Heart left ventricle (tissue), 13 donors: Measurements from ENCODE around the gene PURB.

Source experiments
- POLR2A ChIP-seq, 2 donors: fragments of 450-650 bp; IDR thresholded peaks; one replicate each; pipeline ENCODE4 v1.6.1; 2017; ENCODE audit warnings: antibody characterized with exemption in 2 of 2, mild to moderate bottlenecking in 2 of 2, moderate library complexity in 2 of 2
- TF ChIP-seq, protein P1 (sequence below), 12 donors: fragments of 200-600 bp; sonication (generic) in 4 of 12; IDR thresholded peaks; one replicate each; pipeline versions ENCODE4 v1.5.0 to v1.8.0; 2018 to 2022; ENCODE audit warnings: antibody characterized with exemption in 12 of 12, mild to moderate bottlenecking in 5 of 12
- donor health status: ischemic (EF 13 %, LVEDD 7.1; RV severe dilation, severe dysfunction).
- donor health status: DM: no; HTN: yes; CAD: no.
- donor health status: DM: no; HTN: no; CAD: no.
- donor health status: ischemic (EF 25% LVEDD 6.9; RV normal size, moderate dysfunction).
- donor health status: ischemic (EF 25% LVEDD 5.7; RV mildly dilated, moderate dysfunction).
- donor health status: ischemic (EF 35%, LVEDD 5.7; RV mildly dilated, moderate dysfunction).
- donor health status: nonischemic (EF 11% LVEDD 7.7; RV severe dilation, severe dysfunction).
- donor health status: DM: yes; HTN: yes; CAD: no.
- donor health status: PGD.
- donor health status: ischemic (EF 29% LVEDD 5.4; RV normal size, mild dysfunction).
- donor health status: nonischemic (EF 23%, LVEDD 6.1; RV moderate dilation, normal function).

DNA sequence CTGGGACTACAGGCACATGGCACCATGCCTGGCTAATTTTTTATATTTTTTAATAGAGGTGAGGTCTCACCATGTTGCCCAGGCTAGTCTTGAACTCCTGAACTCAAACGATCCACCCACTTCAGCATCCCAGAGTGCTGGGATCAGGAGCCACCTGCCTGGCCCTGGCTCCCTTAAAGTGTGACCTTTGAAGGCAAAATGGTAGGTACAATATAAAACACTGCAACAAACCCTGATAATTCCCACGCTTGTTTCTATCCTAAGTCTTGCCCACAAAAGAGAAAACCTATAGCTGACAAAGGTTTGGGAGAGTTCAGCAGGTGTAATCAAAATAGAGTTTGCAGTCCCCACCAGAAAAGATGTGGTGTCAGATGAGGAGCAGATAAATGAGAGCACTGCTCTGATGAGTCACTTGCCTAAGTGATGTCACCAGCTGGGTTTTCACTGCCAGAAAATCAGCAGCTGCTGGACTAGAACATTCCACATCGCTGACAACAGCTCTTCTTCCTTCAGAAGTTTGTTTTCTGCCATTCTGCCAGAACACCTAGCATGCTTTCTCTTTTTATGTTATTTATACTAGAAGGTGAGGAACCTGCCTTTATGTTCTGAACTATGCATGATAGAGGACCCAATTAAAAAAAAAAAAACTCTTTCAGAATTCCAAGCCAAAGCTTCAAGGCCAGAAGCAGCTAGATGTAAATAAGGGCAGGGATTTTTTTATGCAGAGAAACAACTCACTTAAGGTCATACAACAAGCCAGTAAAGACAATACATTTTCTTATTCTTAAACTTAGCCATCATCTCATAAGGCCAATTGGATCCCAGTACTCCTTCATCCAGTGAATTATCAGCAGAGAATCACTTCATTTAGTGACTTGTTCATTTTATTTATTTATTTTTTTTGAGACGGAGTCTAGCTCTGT, 18.0 kb downstream of the PURB start:
- no peak for TF ChIP-seq POLR2A (IDR thresholded peaks at IDR 0.05)
- TF ChIP-seq, protein P1, sequence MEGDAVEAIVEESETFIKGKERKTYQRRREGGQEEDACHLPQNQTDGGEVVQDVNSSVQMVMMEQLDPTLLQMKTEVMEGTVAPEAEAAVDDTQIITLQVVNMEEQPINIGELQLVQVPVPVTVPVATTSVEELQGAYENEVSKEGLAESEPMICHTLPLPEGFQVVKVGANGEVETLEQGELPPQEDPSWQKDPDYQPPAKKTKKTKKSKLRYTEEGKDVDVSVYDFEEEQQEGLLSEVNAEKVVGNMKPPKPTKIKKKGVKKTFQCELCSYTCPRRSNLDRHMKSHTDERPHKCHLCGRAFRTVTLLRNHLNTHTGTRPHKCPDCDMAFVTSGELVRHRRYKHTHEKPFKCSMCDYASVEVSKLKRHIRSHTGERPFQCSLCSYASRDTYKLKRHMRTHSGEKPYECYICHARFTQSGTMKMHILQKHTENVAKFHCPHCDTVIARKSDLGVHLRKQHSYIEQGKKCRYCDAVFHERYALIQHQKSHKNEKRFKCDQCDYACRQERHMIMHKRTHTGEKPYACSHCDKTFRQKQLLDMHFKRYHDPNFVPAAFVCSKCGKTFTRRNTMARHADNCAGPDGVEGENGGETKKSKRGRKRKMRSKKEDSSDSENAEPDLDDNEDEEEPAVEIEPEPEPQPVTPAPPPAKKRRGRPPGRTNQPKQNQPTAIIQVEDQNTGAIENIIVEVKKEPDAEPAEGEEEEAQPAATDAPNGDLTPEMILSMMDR (IDR thresholded peaks at IDR 0.05), result no peak
